Vagina (tissue), 2 donors: ENCODE data around the gene ZAP70. TPM values are rescaled to one million over a fixed set of nuclear protein-coding genes. Genes with fewer than 3 reads are reported as not detected.

Experiments
- DNase-seq, 2 donors: peaks; one replicate each; pipeline ENCODE4 v3.0.0-alpha.2; 2017; ENCODE audit errors: extremely low spot score in 2 of 2
- H3K27ac ChIP-seq: fragments of 200-600 bp; sonication (generic); one replicate; pipeline ENCODE4 v1.5.1; 2019
- H3K27me3 ChIP-seq: fragments of 200-600 bp; sonication (generic); one replicate; pipeline ENCODE4 v1.5.1; 2019
- H3K36me3 ChIP-seq, 2 donors: fragments of 200-600 bp; sonication (generic); one replicate each; pipeline ENCODE4 v1.5.1; 2017 to 2019
- H3K4me1 ChIP-seq: fragments of 200-600 bp; sonication (generic); one replicate; pipeline ENCODE4 v1.5.1; 2019
- H3K4me3 ChIP-seq, 2 donors: fragments of 200-600 bp; sonication (generic); 1 replicate in 1 of 2; 2 replicates in 1 of 2; pipeline ENCODE4 v1.5.1; 2016 to 2019
- H3K9me3 ChIP-seq: fragments of 200-600 bp; sonication (generic); one replicate; pipeline ENCODE4 v1.5.1; 2019
- POLR2A ChIP-seq, 2 donors: fragments of 450-650 bp; IDR thresholded peaks; one replicate each; pipeline ENCODE4 v1.6.1; 2017; ENCODE audit warnings: antibody characterized with exemption in 2 of 2, mild to moderate bottlenecking in 2 of 2, moderate library complexity in 2 of 2
- POLR2AphosphoS5 ChIP-seq, 2 donors: sonication (generic); formaldehyde crosslinking; IDR thresholded peaks; one replicate each; pipeline ENCODE4 v1.9.0; 2017; ENCODE audit warnings: antibody characterized with exemption in 2 of 2, mild to moderate bottlenecking in 2 of 2, low read depth in 1 of 2; ENCODE audit not compliant: insufficient read depth in 1 of 2
- intact Hi-C: fragments of 100-400 bp; cut with DNase I; formaldehyde crosslinking; loops from one replicate; pipeline ENCODE4 v1.15.1; 2023
- total RNA-seq: library from RNA; depleted of rRNA; stranded (reverse); fragments of >200 nt; gene quantifications from one replicate; pipeline ENCODE4 v1.2.3, GENCODE V29; 2016
- TF ChIP-seq, protein P1 (sequence below), 3 experiments: fragments of 450-650 bp in 2 of 3; fragments of 200-600 bp in 1 of 3; sonication (generic) in 1 of 3; IDR thresholded peaks; one replicate each; pipeline ENCODE4 v1.5.1; 2017 to 2019; ENCODE audit warnings: antibody characterized with exemption in 3 of 3, mild to moderate bottlenecking in 2 of 3, moderate library complexity in 2 of 3

The ZAP70 gene
- total RNA-seq, 1 donor from 2014 or later: 16.7 TPM

DNA sequence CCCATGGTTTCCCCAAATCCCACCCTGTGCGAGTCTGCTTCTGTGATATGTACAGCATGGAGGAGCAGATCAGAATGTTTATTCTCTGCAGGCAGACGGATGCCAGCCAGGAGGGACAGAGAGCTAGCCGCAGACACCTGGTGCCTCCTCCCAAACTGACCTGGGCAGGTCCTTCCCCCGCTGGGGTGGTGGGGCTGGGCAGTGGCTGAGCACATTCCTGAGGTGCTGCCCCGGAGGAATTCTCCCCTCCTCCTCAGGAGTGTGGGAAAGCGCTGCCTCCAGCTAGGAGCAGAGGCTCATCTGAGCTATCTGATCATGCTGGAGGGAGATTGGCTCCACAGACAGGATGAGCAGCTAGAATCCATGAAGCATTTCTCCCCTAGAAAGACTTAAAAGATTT lies 22.2 kb upstream of the ZAP70 start:
- Histone ChIP-seq H3K4me3 (no peak overlapping the region), H3K4me1 (no peaks in the 10 kb centered on the region), H3K27me3 (no peaks in the 10 kb centered on the region), H3K27ac (no peak overlapping the region), H3K36me3 (no peaks in the 10 kb centered on the region), H3K9me3 (no peaks in the 10 kb centered on the region)
- TF ChIP-seq POLR2A (IDR thresholded peaks at IDR 0.05) (no peak), POLR2AphosphoS5 (IDR thresholded peaks at IDR 0.05; ENCODE audit: insufficient read depth in 1 of 2, low read depth in 1 of 2) (no peak)
- TF ChIP-seq, protein P1, sequence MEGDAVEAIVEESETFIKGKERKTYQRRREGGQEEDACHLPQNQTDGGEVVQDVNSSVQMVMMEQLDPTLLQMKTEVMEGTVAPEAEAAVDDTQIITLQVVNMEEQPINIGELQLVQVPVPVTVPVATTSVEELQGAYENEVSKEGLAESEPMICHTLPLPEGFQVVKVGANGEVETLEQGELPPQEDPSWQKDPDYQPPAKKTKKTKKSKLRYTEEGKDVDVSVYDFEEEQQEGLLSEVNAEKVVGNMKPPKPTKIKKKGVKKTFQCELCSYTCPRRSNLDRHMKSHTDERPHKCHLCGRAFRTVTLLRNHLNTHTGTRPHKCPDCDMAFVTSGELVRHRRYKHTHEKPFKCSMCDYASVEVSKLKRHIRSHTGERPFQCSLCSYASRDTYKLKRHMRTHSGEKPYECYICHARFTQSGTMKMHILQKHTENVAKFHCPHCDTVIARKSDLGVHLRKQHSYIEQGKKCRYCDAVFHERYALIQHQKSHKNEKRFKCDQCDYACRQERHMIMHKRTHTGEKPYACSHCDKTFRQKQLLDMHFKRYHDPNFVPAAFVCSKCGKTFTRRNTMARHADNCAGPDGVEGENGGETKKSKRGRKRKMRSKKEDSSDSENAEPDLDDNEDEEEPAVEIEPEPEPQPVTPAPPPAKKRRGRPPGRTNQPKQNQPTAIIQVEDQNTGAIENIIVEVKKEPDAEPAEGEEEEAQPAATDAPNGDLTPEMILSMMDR (IDR thresholded peaks at IDR 0.05): no peak
- DNase-seq: no peak
- intact Hi-C loops: no loop called here

DNA sequence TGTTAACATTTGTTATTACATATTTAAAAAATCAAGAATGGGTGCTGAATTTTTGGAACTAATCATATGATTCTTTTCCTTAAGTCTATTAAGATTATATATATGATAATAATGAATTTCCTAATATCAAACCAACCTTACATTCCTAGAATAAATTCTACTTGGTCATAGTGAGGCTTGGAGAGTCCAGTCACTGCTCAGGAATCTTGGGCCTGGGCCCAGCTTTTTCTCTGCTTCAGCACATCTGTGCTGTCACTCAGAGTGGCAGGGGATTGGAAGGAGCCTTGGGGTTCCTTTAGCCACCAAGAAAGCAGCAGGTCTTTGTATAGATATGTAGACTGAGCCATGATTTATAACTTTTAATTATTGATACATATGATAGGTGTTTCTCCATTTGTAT lies 19.9 kb upstream of the ZAP70 start:
- TF ChIP-seq, protein P1 (IDR thresholded peaks at IDR 0.05): no peak
- TF ChIP-seq POLR2AphosphoS5 (IDR thresholded peaks at IDR 0.05; ENCODE audit: insufficient read depth in 1 of 2, low read depth in 1 of 2) (no peak), POLR2A (IDR thresholded peaks at IDR 0.05) (no peak)
- Histone ChIP-seq H3K36me3 (no peaks in the 10 kb centered on the region), H3K27ac (no peak overlapping the region), H3K9me3 (no peaks in the 10 kb centered on the region), H3K4me3 (no peak overlapping the region), H3K4me1 (peaks cover 5% of the 10 kb centered on the region), H3K27me3 (no peaks in the 10 kb centered on the region)
- DNase-seq: no peak
- intact Hi-C loops: no loop called here

DNA sequence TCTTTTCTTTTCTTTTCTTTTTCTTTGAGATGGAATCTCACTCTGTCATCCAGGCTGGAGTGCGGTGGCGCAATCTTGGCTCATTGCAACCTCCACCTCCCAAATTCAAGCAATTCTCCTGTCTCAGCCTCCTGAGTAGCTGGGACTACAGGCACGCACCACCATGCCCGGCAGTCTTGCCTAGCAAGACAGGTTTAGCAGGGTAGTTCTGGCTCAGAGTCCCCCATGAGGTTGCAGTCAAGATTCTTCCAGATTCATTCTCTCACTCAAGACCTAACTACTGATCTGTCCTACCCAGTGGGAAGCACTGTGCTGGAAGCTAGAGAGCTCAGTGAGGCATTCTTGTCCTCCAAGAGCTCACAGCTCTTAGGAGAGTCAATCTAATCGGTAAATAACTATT lies 17.6 kb upstream of the ZAP70 start:
- H3K9me3 ChIP-seq: no peaks in the 10 kb centered on the region
- H3K4me3 ChIP-seq: no peak overlapping the region
- no peaks in the 10 kb centered on the region for H3K36me3 ChIP-seq
- TF ChIP-seq POLR2AphosphoS5 (IDR thresholded peaks at IDR 0.05; ENCODE audit: insufficient read depth in 1 of 2, low read depth in 1 of 2) (no peak), POLR2A (IDR thresholded peaks at IDR 0.05) (no peak)
- TF ChIP-seq, protein P1 (IDR thresholded peaks at IDR 0.05): no peak
- H3K4me1 ChIP-seq: peaks cover 5% of the 10 kb centered on the region
- DNase-seq: no peak
- no peaks in the 10 kb centered on the region for H3K27me3 ChIP-seq
- no peak overlapping the region for H3K27ac ChIP-seq
- intact Hi-C loops: loop anchor here (5.0 kb wide), 1 partner anchor 103 kb away; no protein-coding TSS in a partner anchor

DNA sequence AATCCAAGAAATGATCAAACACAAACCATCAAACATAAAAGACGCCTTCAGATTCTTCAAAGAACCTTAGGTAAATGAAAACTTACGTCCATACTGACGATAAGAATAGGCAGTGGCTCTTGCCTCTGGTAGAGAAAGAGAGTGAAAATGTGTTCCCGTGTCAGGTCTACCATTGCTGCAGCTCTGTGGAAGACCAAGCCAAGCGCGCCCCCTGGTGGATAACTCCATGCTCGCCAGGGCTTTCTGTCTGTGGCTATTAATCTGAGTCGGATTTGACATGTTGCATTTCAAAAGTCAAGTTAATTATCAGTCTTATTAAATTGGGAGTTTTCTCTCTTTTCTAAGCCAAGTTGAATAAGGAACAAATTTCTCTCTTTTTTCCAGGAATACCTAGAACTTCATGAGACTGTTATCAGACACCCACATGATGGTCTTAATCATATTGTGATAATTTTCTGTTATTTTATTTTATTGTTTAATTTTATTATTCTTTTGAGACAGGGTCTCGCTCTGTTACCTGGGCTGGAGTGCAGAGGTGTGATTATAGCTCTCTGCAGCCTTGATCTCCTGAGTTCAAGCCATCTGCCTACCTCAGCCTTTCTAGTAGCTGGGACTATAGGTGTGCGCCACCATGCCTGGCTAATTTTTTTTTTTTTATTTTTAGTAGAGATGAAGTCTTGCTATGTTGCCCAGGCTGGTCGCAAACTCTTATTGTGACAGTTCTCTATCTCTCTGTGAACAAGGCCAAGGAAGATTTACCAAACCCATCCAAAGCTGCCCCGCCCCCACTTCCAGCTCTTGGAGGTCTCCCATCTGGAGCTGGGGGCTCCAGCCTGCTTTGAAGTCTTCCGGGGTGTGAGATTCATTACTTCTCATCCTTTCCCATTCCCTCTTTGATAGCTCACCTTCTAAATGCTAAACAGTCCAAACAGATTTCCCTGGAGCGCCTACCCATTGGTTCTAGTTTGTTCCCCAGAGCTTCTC lies 15.8 kb upstream of the ZAP70 start:
- H3K27ac ChIP-seq: no peak overlapping the region

More for the DNA sequence above, 15.8 kb upstream of the ZAP70 start:
- H3K4me3 ChIP-seq: no peak overlapping the region
- H3K4me1 ChIP-seq: peaks cover 5% of the 10 kb centered on the region
- TF ChIP-seq, protein P1 (IDR thresholded peaks at IDR 0.05): peak; percentile 85 to 98 (median 94)
- TF ChIP-seq POLR2A (IDR thresholded peaks at IDR 0.05) (no peak), POLR2AphosphoS5 (IDR thresholded peaks at IDR 0.05; ENCODE audit: insufficient read depth in 1 of 2, low read depth in 1 of 2) (peak in 1 of 2 donors; percentile 46)
- intact Hi-C loops: loop anchor here (5.0 kb wide), 1 partner anchor 105 kb away; no protein-coding TSS in a partner anchor
- no peaks in the 10 kb centered on the region for H3K9me3 ChIP-seq
- peak in 1 of 2 donors; percentile 93 for DNase-seq
- H3K27me3 ChIP-seq: no peaks in the 10 kb centered on the region
- H3K36me3 ChIP-seq: no peaks in the 10 kb centered on the region
